Adrenal gland (tissue), 5 donors: ENCODE results near the gene SYCP2L.

ENCODE experiments used
- POLR2A ChIP-seq, 2 donors: fragments of 450-650 bp; IDR thresholded peaks; one replicate each; pipeline ENCODE4 v1.6.1; 2017; ENCODE audit warnings: antibody characterized with exemption in 2 of 2, mild to moderate bottlenecking in 2 of 2, moderate library complexity in 1 of 2
- TF ChIP-seq, protein P1 (sequence below), 6 experiments: fragments of 450-650 bp in 4 of 6; fragments of 200-600 bp in 2 of 6; sonication (generic) in 1 of 6; IDR thresholded peaks; 1 replicate in 5 of 6; 2 replicates in 1 of 6; pipeline versions ENCODE4 v1.5.1 to v1.8.0; 2016 to 2021; ENCODE audit warnings: antibody characterized with exemption in 6 of 6, mild to moderate bottlenecking in 2 of 6, moderate library complexity in 1 of 6
- donor health status: DM: no; HTN: no; CAD: no.

DNA sequence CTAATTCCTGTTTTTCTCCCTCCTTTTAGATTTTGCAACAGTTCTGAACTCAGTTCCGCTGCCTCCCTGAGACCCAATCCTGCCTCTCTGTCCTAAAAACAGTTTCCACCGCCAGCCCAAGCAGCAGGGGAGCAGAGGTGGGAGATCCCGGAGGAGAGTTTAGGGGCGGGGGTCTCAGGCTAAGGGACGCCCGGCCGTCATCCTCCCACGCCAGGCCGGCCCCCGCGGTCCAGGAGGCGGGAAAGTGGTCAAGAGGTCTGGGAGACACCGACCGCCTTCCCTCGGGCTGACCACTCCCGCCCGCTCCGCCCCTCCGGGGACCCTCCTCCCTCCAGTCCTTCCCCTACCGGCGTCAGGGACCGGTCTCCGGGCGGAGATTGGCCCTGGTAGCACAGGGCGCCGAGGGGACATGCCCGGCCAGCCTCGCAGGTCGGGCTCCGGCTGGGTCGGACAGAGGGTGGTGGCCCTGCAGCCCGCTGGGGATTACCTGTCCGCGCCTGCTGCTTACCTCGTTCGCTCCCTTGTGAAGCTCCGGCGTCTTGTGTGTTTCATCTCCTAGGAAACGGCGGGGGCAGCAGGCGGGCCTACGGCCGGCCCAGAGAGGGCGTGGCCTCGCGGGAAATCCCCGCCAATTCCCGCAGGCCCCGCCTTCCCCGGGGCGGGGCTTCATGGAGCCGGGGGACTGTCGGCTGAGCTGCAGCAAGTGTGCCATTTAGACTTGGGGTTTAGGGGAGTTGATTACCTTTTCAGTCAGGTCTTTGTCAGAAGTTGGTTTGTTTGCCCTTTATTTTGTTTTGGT is 48.7 kb upstream of the SYCP2L start, which contains the start of gene MAK:
- TF ChIP-seq, protein P1, sequence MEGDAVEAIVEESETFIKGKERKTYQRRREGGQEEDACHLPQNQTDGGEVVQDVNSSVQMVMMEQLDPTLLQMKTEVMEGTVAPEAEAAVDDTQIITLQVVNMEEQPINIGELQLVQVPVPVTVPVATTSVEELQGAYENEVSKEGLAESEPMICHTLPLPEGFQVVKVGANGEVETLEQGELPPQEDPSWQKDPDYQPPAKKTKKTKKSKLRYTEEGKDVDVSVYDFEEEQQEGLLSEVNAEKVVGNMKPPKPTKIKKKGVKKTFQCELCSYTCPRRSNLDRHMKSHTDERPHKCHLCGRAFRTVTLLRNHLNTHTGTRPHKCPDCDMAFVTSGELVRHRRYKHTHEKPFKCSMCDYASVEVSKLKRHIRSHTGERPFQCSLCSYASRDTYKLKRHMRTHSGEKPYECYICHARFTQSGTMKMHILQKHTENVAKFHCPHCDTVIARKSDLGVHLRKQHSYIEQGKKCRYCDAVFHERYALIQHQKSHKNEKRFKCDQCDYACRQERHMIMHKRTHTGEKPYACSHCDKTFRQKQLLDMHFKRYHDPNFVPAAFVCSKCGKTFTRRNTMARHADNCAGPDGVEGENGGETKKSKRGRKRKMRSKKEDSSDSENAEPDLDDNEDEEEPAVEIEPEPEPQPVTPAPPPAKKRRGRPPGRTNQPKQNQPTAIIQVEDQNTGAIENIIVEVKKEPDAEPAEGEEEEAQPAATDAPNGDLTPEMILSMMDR (IDR thresholded peaks at IDR 0.05), result no peak
- TF ChIP-seq POLR2A (IDR thresholded peaks at IDR 0.05), result peak in 1 of 2 donors; percentile 59
